HG03064 (cell line): ENCODE measurements around the gene HIVEP1.

Source experiments
- ATAC-seq: cut with Tn5 transposase; IDR thresholded peaks from one replicate; pipeline ENCODE4 v1.9.1; 2021; ENCODE audit warnings: low read depth; ENCODE audit not compliant: unreplicated experiment

HIVEP1 gene

DNA sequence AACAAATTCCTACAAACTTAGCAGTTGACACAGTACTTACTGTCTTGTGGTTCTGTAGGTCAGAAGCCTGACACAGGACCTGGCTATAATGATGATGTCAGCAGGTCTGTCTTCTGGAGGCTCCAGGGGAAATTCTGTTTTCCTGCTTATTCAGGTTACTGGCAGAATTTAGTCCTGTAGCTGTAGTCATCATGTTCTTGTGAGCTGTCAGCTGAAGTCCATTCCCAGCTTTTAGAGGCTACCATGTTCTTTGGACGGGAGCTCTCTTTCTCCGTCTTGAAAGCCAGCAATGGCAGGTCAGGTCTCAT, 99.2 kb downstream of the HIVEP1 start:
- no peak for ATAC-seq

DNA sequence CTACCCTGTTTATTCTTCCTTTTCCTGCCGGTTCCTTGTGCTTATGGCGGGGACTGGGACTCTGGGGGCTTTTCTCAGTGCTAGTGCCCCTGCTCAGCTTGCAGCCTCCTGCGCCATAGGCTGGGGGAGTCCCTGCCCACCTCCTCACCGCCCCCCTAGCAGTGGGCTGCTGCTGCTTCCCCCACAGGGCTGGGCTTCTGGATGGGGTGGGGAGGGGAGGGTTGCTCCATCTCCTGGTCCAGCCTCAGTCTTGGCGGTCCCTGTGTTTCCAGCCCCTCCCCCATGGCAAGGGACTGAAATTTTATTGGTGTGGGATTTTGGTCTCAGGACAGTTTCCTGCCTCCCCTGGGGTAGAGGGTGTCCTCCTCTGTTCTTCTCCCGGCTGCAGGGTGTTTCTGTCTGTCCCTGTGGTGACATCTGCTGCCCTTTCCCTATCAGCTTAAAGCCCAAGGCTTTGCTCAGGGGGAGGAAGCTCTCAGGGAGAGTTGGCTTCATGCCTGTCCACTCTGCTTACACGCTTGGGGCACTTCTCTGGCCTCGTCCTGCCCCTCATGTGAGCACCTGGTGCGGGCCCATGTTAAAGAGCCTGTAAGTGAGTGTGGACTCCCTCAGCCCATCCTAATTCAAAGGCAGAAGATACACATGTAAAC, 100.6 kb downstream of the HIVEP1 start:
- no peak for ATAC-seq

DNA sequence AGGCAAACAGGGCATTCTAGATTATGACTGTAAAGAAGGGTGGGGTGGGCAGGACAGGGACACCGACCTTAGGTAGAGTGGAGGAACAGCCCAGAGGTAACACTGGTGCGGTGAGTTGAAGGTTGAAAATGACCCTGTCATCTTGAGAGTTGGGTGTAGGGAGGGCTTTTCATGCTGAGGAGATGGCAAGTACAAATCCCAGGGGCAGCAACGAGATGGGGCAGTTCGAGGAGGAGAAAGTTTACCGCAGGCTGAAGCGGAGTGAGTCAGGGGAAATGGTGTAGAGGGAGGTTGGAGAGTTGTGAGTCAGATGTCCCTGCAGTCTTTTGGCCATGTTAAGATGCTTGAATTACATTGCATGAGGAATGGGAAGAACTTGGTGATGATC, 101.1 kb downstream of the HIVEP1 start:
- ATAC-seq: no peak

DNA sequence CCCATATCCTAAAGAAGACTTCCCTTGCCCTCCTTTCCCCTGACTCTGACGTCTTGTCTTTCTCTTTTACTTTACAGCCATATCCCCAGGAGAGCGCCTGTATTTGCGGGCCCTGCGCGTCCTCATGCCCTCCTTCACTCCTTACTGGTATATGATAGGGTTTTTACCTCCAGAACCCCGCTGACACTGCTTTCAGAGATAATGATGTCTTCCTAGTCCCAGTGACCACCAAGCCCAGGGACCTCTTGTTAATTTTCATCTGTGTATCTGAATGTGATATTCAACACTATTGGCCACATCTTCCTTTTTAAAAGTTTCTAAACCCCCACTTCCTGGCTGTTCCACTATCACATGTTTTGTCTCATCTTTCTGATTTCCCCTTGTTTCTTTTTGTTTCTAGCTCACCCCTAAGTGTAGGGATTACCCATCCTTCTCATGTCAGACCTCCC, 102.0 kb downstream of the HIVEP1 start:
- ATAC-seq: no peak

DNA sequence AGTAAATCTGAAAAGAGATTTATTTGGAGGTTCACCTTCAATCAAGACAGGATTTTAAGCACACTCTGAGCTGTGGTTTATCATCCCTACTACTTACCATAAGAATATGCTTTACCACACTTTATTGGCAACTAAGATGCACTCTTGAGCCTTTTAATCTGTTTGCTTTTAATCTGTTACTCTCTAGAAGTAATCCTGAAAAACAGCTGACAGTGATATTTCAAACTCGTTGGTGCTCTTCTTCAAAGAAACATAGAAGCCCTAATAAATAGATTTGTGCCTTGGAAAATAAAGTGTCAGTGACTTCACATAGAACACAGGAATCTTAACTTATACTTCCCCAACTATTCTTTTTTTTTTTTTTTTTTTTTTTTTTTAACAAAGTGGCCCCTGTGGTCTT, 102.9 kb downstream of the HIVEP1 start:
- ATAC-seq: no peak

DNA sequence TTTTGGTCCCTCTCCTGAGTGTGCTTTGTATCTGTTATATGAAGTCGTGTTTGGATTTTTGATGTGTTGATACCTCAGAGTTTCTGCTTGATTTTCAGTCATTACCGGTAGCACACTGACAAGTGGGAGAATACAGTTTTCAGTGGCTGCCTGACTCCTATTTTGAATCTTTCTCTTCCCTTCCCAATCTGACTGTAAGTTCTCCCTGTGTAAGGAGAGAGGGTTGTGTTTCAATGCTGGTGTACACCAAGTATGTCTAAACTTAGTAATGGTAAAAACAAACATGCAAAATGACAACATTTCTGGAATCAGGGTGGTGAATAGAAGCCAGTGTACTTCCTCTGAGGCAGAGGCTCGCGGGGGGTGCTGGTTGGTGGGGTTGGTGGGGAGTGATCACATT, 103.4 kb downstream of the HIVEP1 start:
- ATAC-seq: no peak

DNA sequence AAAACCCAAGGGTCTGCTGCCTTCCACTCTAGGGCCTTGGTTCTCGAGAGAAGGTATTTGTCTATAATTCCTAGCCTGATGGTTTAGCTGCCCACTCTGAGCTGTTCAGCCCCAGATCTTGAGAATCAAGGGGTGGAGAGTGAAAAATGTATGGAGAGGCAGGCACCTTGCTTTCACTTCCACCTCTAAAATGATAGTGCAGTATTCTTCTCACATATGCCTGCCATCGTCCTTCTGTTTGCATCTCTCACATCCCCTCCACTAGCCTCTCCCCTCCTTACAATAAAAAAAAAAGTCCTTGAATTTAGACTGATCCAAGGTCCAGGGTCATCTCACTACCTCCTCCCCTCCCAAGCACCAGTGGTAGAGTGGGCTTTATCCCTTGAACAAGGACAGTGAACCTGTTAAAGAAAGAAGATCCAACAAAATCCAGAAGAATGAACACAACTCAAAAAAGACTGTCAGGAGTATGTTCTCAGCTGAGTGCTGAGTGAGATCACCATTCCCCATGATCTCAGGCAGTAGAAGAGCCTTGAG, 104.2 kb downstream of the HIVEP1 start:
- no peak for ATAC-seq

DNA sequence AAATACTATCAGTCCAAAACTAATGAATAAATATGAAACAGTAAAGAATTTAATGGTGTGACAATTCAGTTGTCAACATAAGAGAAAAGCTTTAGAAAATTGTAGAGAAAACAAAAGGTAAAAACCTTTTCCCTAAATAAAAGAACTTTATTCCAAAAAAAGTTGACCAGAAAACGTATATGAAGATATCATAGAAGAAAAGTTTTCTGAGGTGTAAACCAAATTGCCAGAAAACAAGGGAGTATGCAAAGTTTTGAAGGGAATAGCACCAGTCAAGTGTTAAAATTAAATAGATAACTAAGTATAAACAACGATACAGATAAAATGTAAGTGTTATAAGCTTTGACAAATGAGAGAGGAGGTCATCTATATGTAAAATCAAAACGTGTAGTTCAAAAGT, 104.9 kb downstream of the HIVEP1 start:
- ATAC-seq: no peak

DNA sequence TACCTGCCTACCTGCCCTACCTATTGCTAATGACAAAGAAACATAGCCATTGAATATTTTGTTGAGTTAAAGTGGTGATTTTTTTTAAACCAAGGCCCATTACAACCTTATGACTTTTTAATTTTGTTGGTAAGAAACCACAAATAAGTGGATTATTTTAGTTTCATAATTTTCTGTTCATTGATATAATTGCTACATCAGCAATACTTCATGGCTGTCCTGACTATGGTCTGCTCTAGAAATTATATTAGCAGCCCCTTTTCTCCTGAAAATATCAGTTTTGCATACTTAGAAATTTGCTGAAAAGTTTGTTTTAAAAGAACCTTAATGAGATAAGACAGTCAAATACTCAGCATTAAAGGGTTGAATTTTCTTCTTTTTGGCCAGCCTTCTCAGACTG, 106.5 kb downstream of the HIVEP1 start:
- no peak for ATAC-seq

DNA sequence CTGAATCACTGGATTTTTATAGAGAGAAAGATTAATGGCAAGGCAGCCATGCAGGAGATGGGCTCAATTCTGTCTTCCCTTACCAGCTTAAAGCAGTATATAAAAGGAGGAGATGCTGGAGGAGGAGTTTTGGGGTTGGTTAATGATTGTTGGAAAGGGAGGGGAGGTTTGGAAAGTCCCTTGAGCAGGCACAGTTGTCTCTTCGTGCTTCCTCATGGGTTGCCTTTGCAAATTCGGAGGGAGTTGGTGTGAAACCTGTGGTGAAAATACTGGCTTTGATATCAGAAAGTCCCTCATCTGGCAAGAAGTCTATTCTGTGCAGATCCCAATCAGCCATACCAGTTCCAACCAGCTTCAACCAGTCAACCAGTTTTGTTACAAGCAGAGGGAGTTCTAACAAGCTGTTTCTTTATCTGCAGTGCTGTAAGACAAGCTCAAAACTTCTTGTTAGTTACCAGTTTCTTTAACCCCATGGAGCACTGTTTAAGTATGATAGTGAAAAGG, 107.0 kb downstream of the HIVEP1 start:
- ATAC-seq: peak; percentile 59

DNA sequence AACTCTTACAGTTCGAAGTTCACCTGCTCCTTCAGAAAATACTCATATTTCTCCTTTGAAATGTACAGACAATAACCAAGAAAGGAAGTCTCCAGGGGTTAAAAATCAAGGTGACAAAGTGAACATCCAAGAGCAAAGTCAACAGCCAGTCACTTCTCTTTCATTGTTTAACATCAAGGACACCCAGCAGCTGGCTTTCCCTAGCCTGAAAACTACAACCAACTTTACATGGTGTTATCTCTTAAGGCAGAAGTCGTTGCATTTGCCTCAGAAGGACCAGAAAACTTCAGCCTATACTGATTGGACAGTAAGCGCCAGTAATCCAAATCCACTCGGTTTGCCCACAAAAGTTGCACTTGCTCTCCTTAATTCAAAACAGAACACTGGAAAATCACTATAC, 113.3 kb downstream of the HIVEP1 start:
- no peak for ATAC-seq

DNA sequence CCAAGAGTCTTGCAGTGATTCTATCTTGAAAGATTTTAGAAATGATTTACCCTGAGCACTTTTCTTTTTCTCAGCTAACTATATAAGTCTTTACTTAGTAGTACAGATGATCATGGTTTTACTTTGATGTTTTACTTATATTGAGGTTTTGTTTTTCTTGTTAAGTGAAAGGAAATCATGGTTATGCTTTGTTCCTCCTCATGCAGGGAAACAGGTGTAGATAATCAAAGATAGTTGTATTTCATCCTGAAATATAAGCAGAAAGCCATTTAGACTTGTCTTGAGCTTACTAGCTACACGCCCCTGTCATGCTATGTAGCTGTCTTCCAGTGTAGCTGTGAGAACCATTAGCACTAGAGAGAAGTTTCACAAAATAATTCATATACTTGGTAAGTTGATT, 113.9 kb downstream of the HIVEP1 start:
- no peak for ATAC-seq

DNA sequence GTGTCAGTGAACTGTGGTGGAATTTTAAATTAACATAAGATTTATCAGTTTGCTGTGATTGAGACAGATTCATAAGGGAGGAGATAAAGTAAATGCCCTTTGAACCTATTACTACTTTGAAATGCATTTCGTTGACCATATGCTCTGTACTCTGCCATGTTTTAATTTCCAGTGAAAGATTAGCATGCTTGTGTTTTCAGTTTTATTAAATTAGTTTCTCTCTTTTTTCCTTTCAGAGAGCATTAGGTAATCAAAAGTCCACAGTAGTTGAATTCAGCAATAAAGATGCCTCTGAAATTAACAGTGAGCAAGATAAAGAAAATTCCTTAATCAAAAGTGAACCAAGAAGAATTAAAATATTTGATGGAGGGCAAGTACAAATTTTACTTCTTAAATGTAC, 117.4 kb downstream of the HIVEP1 start:
- ATAC-seq: no peak

DNA sequence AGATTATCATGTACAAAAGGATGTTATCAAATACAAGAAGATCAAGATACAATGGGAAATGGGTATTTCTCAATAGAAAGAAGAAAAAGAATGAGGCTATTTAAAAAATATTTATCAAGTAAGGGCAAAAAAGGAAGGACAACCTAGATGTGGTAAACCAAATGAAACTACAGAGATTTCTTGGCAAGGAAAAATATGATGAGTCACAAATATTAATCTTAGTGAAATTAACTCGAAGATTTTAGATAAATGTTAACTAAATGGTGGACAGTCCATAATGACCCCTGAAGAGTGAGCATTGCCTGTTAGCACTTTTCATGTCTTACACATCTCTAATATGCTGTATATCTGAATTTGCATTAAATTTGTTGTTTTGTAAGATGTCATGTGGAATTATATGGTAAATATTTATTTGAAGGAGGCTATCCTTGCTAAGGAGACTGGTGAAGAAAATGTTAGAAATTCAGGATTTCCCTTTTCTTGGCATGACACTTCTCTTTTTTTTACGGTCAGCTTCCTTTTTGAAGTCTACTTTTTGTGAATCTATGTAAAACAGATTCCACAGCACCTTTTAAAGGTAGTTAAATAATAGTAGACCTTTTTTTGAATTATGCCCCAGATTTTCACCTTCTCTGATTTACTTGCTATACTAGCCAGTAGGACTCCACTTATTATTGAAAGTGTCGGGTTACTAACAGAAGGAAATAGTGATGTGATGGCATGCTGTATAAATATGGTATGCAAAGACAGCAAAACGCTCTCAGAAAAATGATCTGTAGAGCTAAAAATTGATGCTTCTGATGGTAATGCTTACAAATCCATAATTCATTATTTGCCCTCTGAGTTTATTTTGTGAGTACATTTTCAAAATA, 120.5 kb downstream of the HIVEP1 start:
- no peak for ATAC-seq

DNA sequence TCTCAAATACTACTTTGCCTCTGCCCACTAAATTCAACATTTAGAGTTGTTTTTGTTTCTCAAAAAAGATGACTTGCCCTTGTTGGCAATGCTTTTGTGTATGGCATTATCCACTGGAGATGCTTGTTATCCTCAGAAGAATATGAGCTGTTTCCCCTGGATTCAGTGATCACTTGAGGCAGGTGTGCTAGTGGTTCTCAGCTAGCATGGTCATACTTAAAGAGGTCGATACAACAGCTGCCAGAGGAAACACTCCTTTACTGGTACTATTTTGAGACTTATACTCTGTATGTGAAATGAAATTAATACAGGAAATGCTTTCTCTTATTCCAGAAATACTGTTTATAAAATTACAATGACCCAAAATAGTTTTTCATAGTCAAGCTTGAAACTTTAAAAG, 122.5 kb downstream of the HIVEP1 start:
- ATAC-seq: no peak

DNA sequence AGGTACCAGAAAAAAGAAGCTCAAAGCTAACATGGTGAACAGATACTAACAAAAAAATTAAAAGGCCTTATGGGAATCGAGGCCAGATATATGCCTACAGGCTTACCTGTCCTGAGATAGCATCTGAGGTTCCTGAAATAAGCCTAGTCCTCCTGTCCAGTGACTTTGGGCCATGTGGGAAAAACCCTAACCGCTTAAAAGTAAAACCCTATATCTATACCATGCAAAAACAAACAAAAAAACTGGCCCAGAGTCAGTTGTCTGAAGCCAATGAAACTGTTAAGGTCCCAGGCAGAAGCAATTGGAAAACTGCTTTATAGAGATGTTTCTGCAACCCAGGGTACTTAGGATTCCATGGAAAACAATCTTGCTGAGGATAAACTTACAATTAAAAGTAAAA, 122.9 kb downstream of the HIVEP1 start:
- no peak for ATAC-seq

DNA sequence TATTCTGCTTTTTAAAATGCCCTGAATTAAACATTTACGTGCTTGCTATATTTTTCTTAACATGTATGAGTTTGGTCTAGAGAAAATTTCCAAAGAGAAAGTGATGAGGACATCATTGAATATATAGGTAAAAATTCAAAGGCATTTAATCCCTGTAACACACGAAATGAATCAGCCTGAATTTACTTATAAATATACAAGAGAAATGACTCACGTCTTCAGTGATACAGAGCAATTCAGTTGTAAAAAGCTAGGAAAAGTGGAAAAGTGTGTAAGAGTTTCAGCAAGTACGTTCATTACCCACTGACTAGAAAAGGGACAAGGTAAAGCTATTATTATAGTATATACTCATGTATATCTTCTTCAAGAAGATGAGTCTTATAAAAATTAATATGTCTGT, 124.8 kb downstream of the HIVEP1 start:
- ATAC-seq: no peak

DNA sequence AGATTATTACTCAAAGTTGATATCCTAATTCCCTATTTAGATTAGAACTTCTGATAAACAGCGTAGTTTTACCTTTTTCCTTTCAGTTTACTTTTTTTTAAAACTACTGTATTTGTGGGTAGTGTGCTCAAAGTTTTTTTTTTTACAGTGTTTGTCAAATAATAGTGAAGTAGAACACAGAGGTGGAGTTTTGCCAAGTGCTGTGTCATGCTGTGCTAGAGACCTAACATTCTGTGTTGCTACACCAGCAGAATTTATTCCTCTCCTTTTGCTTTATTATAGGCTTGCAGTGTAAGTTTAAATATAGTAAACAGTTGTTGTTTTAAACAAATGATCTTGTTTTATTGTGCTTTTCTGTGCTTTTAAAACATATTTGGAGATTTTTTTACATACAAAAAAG, 125.4 kb downstream of the HIVEP1 start:
- ATAC-seq: no peak

DNA sequence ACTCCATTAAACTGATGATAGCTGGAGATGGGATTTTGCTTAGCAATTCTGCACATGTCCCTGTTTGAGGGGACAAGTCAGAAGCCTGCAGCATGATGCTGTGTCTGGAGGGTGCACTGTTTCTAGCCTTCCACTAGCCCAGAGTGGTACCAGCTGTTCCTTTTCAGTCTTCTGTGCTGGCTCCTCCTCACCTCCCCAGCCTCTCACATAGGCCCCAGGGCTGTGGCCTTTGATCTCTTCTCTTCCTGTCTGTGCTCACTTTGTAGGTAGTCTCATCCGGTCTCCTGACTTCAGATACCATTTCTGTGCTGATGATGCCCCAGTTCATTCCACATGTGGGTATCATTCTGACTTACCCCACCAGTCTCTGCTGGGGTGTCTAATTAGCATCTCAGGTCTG, 126.3 kb downstream of the HIVEP1 start:
- no peak for ATAC-seq

DNA sequence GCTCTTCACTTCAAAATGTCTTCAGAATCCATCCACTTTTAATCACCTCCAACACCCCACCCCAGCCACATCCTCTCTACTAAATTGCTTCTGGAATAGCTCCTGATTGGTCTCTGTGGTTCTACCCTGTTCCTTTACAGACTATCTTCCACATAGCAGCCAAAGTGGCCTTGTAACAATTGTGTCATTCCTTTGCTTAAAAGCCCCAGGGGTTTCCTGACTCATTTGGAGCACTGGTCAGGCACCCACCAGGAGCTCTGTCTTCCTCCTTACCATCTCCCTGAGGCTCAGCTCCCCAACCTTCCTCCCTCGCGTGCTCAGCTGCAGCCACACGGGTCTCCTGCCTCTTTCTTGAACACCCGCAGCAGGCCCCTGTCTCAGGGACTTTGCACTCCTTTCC, 126.8 kb downstream of the HIVEP1 start:
- no peak for ATAC-seq

DNA sequence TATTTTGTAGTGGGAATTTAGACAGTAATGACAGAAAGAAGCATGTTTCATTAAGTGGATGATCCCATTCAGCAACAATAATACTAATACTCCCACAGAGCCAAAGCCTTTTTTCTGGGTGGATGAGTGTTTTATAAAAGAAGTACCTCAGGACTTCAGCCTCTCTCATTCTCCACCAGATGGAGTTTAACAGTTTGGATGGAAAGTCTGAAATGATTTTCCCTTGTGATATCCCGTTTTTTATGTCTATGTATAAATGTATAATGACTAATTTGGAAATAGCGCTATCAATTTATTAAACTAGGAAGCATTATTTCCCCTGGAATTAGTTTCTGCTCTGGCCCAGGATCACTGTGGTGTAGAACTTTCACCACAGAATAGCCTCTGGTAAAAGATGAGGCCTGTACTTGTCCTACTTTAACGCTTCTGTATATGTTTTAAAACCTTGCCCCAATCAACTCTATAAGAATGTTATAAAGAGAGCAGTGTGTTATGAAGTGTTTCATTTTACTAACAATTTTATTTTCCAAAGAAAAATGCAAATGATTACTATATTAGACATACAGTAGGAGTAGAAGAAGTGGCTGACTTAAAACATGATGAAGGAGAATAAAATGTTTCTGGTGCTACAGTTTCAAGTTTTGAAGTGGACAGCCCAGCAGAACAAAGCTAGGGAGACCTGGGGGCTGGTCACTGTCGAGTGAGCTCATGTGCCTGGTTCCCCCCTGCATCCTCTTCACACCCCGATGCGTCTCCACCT, 135.6 kb downstream of the HIVEP1 start:
- no peak for ATAC-seq
